GM18511 (cell line): ENCODE results near the gene GRAMD2A.

Experiments used
- ATAC-seq: cut with Tn5 transposase; IDR thresholded peaks from one replicate; pipeline ENCODE4 v1.9.1; 2021; ENCODE audit warnings: mild to moderate bottlenecking, moderate library complexity; ENCODE audit not compliant: unreplicated experiment

Gene GRAMD2A

GRCh38 chr15:72139667-72140066 is 57.9 kb downstream of the GRAMD2A start:
- no peak for ATAC-seq

GRCh38 chr15:72136170-72137051 is 61.2 kb downstream of the GRAMD2A start:
- no peak for ATAC-seq

GRCh38 chr15:72135719-72136118 is 61.9 kb downstream of the GRAMD2A start:
- ATAC-seq = no peak

GRCh38 chr15:72133211-72133610 is 64.4 kb downstream of the GRAMD2A start:
- no peak for ATAC-seq

GRCh38 chr15:72131922-72132321 is 65.7 kb downstream of the GRAMD2A start:
- ATAC-seq = no peak

- ATAC-seq = no peak
These were observed 67.3 kb downstream of the GRAMD2A start for GRCh38 chr15:72130272-72130671.

- no peak for ATAC-seq
These were observed 69.2 kb downstream of the GRAMD2A start for GRCh38 chr15:72128359-72128758.

- no peak for ATAC-seq
These were observed 69.8 kb downstream of the GRAMD2A start for GRCh38 chr15:72127724-72128322.

GRCh38 chr15:72124218-72124617 is 73.4 kb downstream of the GRAMD2A start:
- no peak for ATAC-seq

- ATAC-seq = peak; percentile 64
These were observed 79.3 kb downstream of the GRAMD2A start, which contains the start of the genes MYO9A and SENP8 for GRCh38 chr15:72118017-72118978. MYO9A (minus strand) TSS chr15:72118150; CDS start chr15:72046563, 71,587 bp downstream. SENP8 (plus strand) TSS chr15:72118403; CDS start chr15:72139624, 21,221 bp downstream.

- ATAC-seq = peak; percentile 74
These were observed 80.0 kb downstream of the GRAMD2A start for GRCh38 chr15:72117486-72118016.

- ATAC-seq = peak; percentile 4
These were observed 80.7 kb downstream of the GRAMD2A start for GRCh38 chr15:72116731-72117485.

GRCh38 chr15:72113347-72114031 is 84.1 kb downstream of the GRAMD2A start:
- no peak for ATAC-seq

GRCh38 chr15:72112805-72113204 is 84.8 kb downstream of the GRAMD2A start:
- no peak for ATAC-seq

- no peak for ATAC-seq
These were observed 85.5 kb downstream of the GRAMD2A start for GRCh38 chr15:72112116-72112515.

- no peak for ATAC-seq
These were observed 87.2 kb downstream of the GRAMD2A start for GRCh38 chr15:72110355-72110754.
